GM18526 (cell line): ENCODE data around the gene KCNE2.

ENCODE experiments used
- POLR2A ChIP-seq: IDR thresholded peaks from 3 replicates; pipeline ENCODE4 v1.6.1; 2011; ENCODE audit not compliant: insufficient read length; ENCODE audit errors: extremely low read depth

The KCNE2 gene, protein sequence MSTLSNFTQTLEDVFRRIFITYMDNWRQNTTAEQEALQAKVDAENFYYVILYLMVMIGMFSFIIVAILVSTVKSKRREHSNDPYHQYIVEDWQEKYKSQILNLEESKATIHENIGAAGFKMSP

DNA sequence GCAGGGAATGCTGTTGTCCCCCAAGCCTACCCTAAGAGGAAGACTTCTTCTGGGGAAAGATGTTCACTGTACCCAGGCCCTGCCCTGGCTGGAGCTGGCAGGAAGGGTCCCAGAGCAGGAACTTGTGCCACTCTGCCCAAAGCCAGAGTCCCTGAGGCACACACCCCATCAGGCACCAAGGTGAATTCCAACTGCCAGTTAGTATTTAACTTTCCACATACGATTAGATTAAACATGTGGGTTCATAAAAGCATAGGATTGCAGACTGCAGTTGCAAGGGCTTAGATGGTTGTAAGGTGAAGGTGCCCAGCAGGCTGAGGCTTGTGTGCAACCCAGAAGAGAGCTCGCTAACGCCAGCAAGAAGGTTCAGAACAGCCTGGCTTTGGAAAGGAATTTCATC is at the start of gene KCNE2:
TSS of gene KCNE2 (plus strand) at position 274 of the 400 bp plus-strand sequence. CDS start 6,473 bp downstream, outside the sequence.
- TF ChIP-seq POLR2A: no peak

DNA sequence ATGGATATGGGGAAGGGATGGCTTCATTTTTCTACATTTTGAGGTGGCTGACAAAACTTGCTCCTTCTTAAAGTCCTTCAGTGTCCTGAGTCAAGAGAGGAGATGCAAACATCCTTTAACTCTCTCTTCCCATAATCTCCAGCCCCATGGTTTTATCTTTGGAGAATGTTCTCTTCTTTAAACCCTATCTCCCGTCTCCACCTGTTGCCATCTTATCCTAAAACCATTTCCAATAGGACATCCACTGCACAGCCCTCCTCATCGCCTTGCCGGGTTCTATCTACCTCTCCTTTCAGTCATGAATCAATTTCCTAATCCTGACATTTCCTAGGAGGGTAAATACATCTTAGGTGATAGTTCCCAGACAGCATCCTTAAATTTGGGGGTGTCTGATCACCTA is 44.2 kb upstream of the KCNE2 start:
- no peak for TF ChIP-seq POLR2A

DNA sequence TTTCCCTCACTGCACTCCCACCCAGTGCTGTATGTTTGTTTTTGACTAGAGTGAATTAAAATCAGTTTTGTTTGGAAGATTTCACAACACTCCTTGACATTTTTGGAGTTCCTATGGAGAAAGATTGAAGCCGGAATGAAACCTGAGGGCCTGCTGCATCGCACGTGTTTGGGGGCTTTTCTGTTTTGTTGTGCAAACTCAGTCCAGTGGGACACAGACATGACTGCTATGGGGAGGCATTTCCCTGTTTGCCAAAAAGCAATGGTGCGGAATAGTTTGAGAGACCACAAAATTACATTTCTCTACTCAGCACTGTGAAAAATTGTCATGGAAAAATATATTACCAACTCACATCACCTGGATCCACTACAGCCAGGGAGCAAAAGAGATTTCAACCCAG is 43.8 kb upstream of the KCNE2 start:
- no peak for TF ChIP-seq POLR2A

DNA sequence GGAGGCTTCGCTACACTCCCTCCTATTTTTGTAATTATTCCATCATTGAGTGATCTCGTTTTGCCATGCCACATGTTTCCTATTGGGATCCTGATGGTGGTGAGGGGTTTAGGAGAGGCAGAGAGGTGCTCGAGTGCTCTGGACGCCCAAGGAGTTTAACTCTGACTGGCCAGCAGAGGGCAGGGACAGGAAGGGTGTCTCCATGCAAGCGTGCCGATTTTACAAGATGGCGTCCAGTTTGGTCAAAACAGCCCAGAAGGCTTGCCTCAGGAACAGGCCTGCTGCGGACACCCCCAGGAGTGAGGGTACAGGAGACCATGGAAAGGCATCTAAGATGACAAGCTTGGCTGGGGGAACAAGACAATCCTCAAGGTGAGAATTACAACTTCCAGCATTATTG is 33.8 kb upstream of the KCNE2 start:
- no peak for TF ChIP-seq POLR2A

DNA sequence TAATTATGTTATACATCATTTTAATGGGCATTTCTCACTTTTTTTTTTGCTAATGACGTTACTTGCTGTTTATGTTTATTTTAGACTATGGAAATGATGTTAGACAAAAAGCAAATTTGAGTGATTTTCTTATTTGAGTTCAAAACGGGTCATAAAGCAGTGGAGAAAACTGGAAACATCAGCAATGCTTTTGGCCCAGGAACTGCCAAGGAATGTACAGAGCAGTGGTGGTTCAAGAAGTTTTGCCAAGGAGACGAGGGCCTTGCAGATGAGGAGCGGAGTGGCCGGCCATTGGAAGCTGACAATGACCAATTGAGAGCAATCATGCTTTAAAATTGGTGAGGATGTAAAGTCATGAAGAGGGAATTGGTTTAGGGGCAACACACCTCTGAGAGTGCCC is 32.1 kb upstream of the KCNE2 start:
- TF ChIP-seq POLR2A: no peak

DNA sequence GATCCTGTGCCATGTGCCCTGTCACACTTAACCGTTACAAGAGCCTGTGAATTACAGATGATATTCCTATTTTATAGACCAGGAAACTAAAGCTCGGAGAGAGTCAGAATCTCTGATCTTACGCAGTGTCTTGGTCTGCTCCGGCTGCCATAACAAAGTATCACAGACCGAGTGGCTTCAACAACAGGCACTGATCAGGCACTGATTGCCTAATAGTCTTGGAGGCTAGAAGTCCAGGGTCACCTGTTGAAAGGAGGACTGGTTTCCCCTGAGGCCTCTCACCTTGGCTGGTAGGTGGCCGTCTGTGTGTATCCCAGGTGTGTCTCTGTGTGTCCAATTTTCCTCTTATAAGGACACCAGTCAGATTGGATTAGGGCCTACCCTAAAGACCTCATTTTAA is 31.5 kb upstream of the KCNE2 start:
- no peak for TF ChIP-seq POLR2A

DNA sequence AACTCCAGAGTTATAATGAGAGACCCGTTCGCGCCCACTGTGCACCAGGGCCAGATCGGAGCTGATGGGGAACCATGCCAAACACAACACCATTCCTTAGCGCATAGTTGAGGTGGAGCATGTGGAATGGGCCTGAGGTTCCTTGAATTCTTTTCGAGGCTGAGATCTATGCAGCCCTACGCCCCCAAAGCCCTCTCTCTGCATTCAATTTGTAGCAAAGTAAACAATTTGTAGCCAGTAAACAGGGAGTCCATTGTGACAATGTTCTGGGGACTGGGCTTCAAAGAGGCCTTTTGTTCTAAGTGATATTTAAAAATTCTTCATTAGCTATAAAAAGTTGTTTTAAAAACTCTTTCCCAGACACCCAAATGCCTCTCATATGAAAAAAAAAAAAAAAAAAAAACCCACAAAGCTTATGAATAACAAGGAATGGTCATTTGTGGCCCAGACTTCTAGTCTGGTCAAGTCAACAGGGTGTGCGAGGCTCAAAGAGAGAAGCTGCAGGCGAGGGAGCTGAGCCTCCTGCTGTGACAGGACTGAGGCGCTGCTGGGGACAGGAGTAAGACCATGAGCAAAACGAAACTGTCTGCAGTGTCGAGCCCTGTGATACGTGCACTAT is 30.6 kb upstream of the KCNE2 start:
- TF ChIP-seq POLR2A: no peak

DNA sequence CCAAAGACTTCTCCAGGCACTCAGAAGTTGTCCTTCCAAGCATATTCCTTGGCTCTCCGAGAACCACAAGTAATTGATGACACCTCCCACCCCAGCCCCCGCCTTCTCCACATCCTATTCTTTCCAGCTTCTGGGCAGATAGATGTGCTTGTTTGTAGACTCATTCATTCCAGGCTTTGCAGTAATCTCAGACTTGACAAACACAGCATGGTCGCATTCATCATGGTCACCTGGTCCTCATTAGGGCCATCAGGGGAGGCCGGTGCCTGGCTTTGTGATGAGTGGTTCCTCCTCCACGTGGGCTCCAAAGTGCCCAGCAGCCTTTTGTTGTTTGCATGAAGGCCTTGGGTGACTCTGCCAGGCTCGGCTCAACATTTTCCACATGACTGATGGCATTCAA is 28.5 kb upstream of the KCNE2 start:
- TF ChIP-seq POLR2A: no peak

DNA sequence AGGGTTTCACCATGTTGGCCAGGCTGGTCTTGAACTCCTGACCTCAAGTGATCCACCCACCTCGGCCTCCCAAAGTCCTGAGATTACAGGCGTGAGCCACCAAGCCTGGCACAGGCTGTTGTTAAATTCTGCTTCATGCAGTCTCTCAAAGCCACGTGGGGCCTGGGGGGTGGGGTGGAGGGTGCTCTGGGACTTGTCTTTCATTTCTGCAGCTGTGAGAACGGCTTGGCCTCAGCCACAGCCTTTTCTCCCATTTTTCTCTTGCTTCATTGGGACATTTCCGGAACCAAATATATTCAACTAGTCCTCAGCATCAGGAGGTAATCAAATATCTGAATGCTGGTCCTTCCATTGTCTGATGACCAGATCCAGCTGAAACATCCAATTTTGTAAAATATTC is 27.6 kb upstream of the KCNE2 start:
- no peak for TF ChIP-seq POLR2A

DNA sequence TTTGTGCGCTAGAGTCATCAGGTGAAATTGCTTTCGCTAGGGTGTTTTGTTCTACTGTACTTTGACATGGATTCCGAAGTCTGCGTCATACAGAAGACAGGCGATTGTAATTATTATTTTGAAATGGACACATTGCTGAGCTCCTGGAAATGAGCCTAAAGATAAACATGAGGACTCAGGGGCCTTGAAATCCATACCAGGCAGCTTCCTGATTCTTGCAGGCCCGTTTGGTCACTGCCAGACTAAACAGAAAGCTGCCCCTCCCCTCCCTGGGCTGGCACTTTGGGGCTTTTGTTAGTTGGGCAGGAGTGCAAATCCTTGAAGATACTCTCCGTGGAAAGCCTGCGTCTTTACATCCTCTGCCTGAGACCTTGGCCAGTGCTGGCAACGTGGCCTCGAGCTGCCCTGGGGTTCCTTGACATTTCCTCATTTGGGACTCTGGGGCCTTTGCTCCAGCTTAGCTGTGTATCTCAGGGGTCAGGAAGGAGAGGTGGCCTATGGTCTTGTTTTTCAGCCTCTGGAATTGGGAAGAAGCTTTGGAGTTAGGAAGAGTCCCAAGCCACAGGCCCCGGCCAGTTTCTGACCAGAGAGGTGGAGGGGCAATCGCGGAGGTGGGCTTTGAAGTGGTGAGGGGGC is 26.9 kb upstream of the KCNE2 start:
- TF ChIP-seq POLR2A: no peak

DNA sequence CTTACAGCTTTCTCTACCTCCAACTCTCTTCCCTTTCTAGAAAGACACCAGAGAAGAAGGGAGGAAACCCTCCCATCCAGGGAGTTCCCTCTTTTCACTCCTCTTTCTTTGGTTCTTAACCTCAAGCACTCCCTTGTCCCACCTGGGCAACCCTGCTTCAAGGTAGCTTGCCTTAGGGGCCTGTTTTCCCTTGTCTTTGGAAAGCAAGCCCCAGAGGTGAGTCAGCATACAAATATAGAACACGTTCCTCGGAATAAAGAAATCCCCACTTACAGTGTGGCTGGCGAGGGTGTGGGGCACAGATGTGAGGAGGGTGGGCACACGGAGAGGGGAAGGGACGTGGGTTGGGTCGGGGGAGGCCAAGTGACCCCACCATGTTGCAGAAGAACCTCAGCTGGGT is 26.1 kb upstream of the KCNE2 start:
- TF ChIP-seq POLR2A: no peak

DNA sequence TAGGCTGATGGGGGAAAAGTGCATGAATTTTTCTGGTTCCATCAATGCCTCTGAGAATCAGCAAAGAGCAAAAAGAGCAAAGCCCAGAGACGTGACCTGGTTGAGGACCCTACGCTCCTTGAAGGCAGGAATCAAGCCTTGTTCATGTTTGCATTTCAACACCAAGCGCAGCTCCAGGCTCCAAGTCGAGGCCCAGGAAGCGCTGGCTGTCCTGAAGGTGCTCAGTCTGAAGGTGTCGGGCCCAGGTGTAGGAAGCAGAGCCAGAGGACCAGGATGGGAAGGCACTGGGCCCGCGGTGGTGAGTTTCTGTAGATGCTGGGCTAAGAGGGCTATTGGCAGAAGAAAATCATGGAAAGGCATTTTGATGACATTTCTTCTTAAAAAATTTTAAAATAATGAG is 25.6 kb upstream of the KCNE2 start:
- no peak for TF ChIP-seq POLR2A

DNA sequence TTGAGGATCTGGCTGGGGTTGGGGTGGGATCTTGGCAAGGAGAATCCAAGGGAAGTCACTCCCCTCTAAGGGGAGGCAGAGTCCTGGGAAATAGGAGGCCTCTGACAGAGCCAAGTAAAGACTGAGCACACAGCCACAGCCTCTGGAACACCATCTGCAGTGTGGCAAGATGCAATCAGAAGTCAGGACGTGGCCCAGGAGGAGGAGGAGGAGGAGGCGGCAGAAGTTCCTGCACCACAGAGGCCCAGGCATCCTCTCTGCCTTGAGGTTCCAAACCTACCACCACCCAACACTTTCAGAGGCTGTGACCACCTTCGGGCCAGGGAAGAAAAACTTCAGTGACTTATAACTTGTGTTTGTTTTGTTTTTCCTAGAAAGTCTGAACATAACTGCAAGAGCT is 23.7 kb upstream of the KCNE2 start:
- TF ChIP-seq POLR2A: no peak

DNA sequence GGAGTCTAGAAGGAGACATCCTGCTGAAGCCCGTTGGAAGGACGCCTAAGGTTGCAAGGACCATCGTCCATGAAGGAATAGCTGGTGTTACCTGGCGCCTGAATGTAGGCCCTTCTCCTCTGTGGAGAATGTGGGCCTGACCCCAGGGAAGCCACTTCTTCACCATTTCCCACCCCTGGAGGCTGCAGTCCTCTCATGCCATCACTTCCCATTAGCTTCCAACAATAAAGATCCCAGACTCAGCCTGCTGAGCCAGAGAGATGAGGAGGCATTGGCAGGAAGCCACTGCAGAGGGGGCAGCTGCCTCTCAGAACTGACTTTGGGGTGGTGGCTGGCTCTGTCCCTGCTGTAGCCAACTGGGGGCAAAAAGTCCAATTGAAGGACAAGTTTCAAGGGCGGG is 21.3 kb upstream of the KCNE2 start:
- TF ChIP-seq POLR2A: no peak

DNA sequence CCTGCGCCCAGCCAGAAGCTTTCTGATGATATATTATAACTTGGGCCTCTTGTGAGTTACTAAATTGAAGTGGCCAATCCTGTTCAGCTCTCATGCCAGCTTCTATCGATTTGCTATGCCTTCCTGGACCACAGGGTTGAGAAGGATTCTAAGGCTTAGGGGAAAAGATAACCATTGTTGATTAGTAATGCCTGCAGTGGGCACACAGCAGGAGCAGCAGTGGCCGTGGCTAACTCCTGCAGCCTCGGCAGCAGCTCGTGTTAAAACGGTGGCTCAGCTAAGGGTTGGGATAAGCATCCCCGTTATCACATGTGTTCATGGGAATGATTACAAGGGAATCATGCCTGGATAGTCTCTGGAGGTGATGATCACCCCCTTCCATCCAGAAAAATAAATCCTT is 20.5 kb upstream of the KCNE2 start:
- no peak for TF ChIP-seq POLR2A

DNA sequence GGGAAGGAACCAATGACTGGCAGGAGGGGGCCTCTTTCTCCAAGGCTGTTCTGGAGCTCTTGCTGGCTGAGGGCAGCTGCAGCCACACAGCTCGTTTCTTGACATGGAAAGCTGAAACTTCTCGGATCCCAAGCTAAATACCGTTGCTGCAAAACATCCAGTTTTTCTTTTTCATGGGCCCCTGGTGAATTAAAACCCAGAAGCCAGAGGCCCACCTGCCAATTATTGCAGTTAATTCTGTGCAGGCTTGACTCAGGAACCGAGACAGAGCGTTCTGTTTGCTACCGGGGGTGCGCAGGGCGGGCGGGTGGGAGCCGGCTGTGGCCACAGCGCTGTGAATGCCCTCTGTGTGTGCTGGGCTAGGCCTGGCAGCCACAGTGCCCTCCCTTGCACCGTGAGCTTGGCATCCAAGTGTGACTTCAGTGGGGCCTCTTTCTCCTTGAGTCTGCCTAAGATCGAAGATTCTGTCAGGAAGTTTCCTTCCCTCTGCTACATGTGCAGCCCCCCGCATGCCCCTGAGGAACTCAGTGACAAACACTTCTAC is 19.9 kb upstream of the KCNE2 start:
- TF ChIP-seq POLR2A: no peak

DNA sequence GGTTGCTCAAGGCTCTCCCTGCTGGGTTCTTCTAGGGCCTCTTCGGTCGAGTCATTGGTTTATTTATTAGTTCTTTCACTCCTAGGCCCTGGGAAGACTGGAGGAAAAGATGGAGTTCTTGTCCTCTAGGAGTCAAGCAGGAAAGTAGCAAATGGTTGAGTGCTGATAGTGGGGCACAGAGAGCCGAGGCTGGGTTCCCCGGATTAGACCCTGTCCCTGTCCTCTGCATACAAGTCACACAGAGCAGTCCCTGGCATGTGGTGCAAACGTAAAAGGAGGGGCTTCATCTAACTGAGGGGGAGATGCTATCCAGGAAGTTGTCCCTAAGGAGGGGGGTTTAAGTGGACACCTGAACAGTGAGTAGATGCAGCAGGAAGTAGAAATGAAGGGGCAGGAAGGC is 19.2 kb upstream of the KCNE2 start:
- TF ChIP-seq POLR2A: no peak

DNA sequence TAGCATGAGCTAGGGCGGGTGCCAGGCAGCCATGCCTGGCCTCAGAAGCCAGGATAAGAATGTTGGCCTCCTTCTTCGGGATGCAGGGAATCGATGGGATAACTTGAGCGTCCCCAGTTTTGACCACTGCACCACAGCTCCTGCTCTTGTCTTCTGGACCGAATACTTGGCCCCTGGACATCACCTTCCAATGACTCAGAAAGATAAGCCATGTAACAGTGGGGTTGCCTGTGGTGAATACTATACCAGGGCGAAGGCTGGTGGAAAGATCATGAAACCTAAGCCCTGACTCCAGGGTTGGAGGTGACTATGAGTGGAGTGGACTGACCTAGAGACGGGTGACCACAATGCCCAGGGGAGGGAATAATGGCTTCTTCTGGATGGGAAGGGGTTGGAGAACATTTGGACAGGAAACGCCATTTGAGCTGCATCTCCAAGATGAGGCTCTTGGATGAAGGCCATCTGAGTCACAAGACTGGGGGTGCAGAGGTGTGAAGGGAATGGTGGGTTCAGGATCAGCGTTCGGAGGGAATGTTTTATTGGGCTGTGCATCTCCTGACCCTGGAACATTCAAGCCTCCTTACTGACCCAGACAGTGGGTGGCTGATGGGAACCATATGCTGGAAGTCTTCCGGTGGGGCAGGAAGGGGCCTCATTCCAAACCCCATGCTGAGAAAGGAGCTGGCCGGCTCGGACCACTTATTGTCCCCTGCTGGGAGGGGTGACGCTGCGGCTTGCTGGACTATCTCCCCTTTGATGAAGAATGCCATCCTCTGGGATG is 18.5 kb upstream of the KCNE2 start:
- no peak for TF ChIP-seq POLR2A
